Endothelial cell of umbilical vein (primary cell): ENCODE measurements around the gene ALKBH8. TPM values are rescaled to one million over a fixed set of nuclear protein-coding genes. Genes with fewer than 3 reads are reported as not detected.

Source experiments
- BruUV-seq: library from RNA; stranded (reverse); fragments of 400-500 nt; replicated peaks from 2 replicates; lab custom pipeline; 2021; lab: Mats Ljungman, UMichigan
- CTCF ChIA-PET: fragments of 300-600, 350-600 bp; sonication (Branson Sonifier 250); formaldehyde crosslinking; loops from one replicate; lab custom pipeline; 2021; ENCODE audit warnings: antibody characterized with exemption, inconsistent platforms; lab: Charles Lee
- POLR2A ChIA-PET: fragments of 300-600, 350-600 bp; sonication (Branson Sonifier 250); formaldehyde crosslinking; loops from one replicate; lab custom pipeline; 2021; ENCODE audit warnings: antibody characterized with exemption, inconsistent platforms; lab: Charles Lee
- DNase-seq: peaks from one replicate; pipeline ENCODE4 v3.0.0-alpha.2; 2011; ENCODE audit warnings: low read depth, low spot score
- FAIRE-seq: peaks from 2 replicates; lab custom pipeline; 2011; peaks lifted over from hg19 to GRCh38; lab: Jason Lieb, UNC
- H2AFZ ChIP-seq: 2 replicates; pipeline ENCODE4 v1.6.0; 2012; ENCODE audit warnings: low read depth, low read length, control low read depth, inconsistent platforms
- H3K27ac ChIP-seq: 2 replicates; pipeline ENCODE4 v1.5.1; 2011; ENCODE audit warnings: low read depth, mild to moderate bottlenecking, control low read depth, low read length, moderate library complexity; ENCODE audit not compliant: insufficient read depth
- H3K27me3 ChIP-seq, 2 experiments: 2 replicates each; pipeline versions ENCODE4 v1.6.0 to v1.6.1; 2011; ENCODE audit warnings: low read length in 2 of 2, mixed read lengths in 1 of 2; ENCODE audit not compliant: control insufficient read depth in 2 of 2, insufficient read depth in 2 of 2
- H3K36me3 ChIP-seq, 2 experiments: 2 replicates in 1 of 2; 3 replicates in 1 of 2; pipeline ENCODE4 v1.5.1; 2011; ENCODE audit warnings: low read length in 2 of 2, mild to moderate bottlenecking in 1 of 2, moderate library complexity in 1 of 2; ENCODE audit not compliant: control insufficient read depth in 2 of 2, insufficient read depth in 2 of 2; ENCODE audit errors: extremely low read depth in 1 of 2
- H3K4me1 ChIP-seq: 3 replicates; pipeline ENCODE4 v1.5.1; 2011; ENCODE audit warnings: mild to moderate bottlenecking, low read length; ENCODE audit not compliant: control insufficient read depth, insufficient read depth; ENCODE audit errors: extremely low read depth
- H3K4me2 ChIP-seq: 2 replicates; pipeline ENCODE4 v1.6.1; 2011; ENCODE audit warnings: low read length, control low read depth, mixed read lengths; ENCODE audit not compliant: insufficient read depth
- H3K4me3 ChIP-seq, 3 experiments: fragments of 200-600 bp in 1 of 3; sonication (generic), shearing (Covaris generic) in 1 of 3; replicated peaks in 1 of 3; 2 replicates each; pipeline ENCODE4 v1.5.1; 2011 to 2016; ENCODE audit warnings: control low read depth in 3 of 3, low read length in 3 of 3, mild to moderate bottlenecking in 2 of 3, inconsistent platforms in 1 of 3, low read depth in 1 of 3, moderate library complexity in 1 of 3; ENCODE audit not compliant: insufficient read depth in 1 of 3
- H3K79me2 ChIP-seq: 2 replicates; pipeline ENCODE4 v1.6.0; 2012; ENCODE audit warnings: low read length, inconsistent platforms; ENCODE audit not compliant: control insufficient read depth, insufficient read depth
- H3K9ac ChIP-seq: replicated peaks from 2 replicates; pipeline ENCODE3; 2011; ENCODE audit warnings: low read length, control low read depth; ENCODE audit not compliant: insufficient read depth; ENCODE audit errors: extremely low read depth
- H3K9me1 ChIP-seq: replicated peaks from 3 replicates; pipeline ENCODE4 v1.6.0; 2011; ENCODE audit warnings: mild to moderate bottlenecking, low read length; ENCODE audit not compliant: control insufficient read depth, insufficient read depth; ENCODE audit errors: extremely low read depth
- H3K9me3 ChIP-seq: replicated peaks from 2 replicates; pipeline ENCODE4 v1.5.1; 2012; ENCODE audit warnings: low read length, inconsistent platforms; ENCODE audit not compliant: control insufficient read depth, insufficient read depth
- H4K20me1 ChIP-seq: replicated peaks from 2 replicates; pipeline ENCODE3; 2011; ENCODE audit warnings: mild to moderate bottlenecking, low read length; ENCODE audit not compliant: control insufficient read depth, insufficient read depth; ENCODE audit errors: extremely low read depth
- EZH2 ChIP-seq: IDR thresholded peaks from 2 replicates; pipeline ENCODE4 v1.6.1; 2012; ENCODE audit warnings: borderline replicate concordance, low read depth, mild to moderate bottlenecking, moderate library complexity, low read length, inconsistent platforms; ENCODE audit not compliant: severe bottlenecking
- FOS ChIP-seq: IDR thresholded peaks from 2 replicates; pipeline ENCODE4 v1.6.1; 2011; ENCODE audit warnings: mild to moderate bottlenecking, low read length, moderate library complexity, borderline replicate concordance; ENCODE audit not compliant: insufficient read depth
- GATA2 ChIP-seq: IDR thresholded peaks from 2 replicates; pipeline ENCODE4 v1.7.0; 2011; ENCODE audit warnings: low read depth, mild to moderate bottlenecking, moderate library complexity, mixed read lengths, low read length; ENCODE audit not compliant: insufficient read length, insufficient read depth
- MYC ChIP-seq: IDR thresholded peaks from one replicate; pipeline ENCODE4 v1.6.1; 2011; ENCODE audit warnings: mild to moderate bottlenecking, low read depth, low read length
- POLR2A ChIP-seq: IDR thresholded peaks from 2 replicates; pipeline ENCODE4 v1.6.1; 2012; ENCODE audit warnings: low read depth, mild to moderate bottlenecking, control low read depth, low read length
- POLR2AphosphoS5 ChIP-seq: IDR thresholded peaks from 2 replicates; pipeline ENCODE4 v1.6.1; 2012; ENCODE audit warnings: low read depth, mild to moderate bottlenecking, control low read depth, low read length, moderate library complexity; ENCODE audit not compliant: insufficient read depth
- dilution Hi-C: fragments of 300-500 bp; cut with MboI; formaldehyde crosslinking; loops from one replicate; pipeline ENCODE4 v1.15.0; 2019; ENCODE audit warnings: low sequenced_read_pairs; ENCODE audit not compliant: extremely low pct_ligation_motif_present
- intact Hi-C: fragments of 100-400 bp; cut with micrococcal nuclease; formaldehyde crosslinking; loops from one replicate; pipeline ENCODE4 v1.10.0; 2022
- polyA plus RNA-seq, 4 experiments: library from polyadenylated mRNA; depleted of rRNA in 3 of 4; stranded (reverse) in 3 of 4; unstranded in 1 of 4; fragments of >200 nt; gene quantifications; 2 replicates each; pipeline versions ENCODE4 v1.2.1 to v1.2.3, GENCODE V29; 2011 to 2012; ENCODE audit warnings: missing spikeins in 1 of 4
- total RNA-seq: library from RNA; stranded (reverse); gene quantifications from 2 replicates; pipeline ENCODE4 v1.2.3, GENCODE V29; 2021
- TF ChIP-seq, protein P1 (sequence below), 2 donors: IDR thresholded peaks; 1 replicate in 1 of 2; 2 replicates in 1 of 2; pipeline ENCODE4 v1.5.1; 2011; ENCODE audit warnings: low read length in 2 of 2, mild to moderate bottlenecking in 2 of 2, moderate library complexity in 2 of 2, control low read depth in 1 of 2, inconsistent platforms in 1 of 2, low read depth in 1 of 2; ENCODE audit not compliant: insufficient read depth in 1 of 2; ENCODE audit errors: extremely low read depth in 1 of 2

ALKBH8 gene
- total and polyA plus RNA-seq, 2 donors (not counting 3 experiments of a cell fraction or from before 2014, with no cell fraction given) = 2.6 to 10.2 TPM

DNA sequence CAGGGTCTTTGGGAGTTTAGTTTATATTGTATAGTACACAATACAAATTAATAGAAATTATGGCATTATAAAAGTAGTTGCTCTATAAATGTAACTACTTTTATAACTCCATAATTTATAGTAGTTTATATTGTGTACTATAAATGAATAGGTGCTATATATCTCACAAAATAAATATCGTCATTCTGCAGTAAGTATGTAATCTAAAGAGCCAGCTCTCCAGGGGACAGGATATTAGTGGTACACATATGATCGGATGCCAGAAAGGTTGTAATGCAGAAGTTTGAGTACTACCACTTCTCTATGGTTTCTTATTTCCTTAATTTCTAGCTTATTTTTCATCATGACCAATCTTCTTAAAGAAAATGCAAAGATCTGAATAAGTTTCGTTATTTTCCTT, 87.7 kb downstream of the ALKBH8 start:
- TF ChIP-seq, protein P1, sequence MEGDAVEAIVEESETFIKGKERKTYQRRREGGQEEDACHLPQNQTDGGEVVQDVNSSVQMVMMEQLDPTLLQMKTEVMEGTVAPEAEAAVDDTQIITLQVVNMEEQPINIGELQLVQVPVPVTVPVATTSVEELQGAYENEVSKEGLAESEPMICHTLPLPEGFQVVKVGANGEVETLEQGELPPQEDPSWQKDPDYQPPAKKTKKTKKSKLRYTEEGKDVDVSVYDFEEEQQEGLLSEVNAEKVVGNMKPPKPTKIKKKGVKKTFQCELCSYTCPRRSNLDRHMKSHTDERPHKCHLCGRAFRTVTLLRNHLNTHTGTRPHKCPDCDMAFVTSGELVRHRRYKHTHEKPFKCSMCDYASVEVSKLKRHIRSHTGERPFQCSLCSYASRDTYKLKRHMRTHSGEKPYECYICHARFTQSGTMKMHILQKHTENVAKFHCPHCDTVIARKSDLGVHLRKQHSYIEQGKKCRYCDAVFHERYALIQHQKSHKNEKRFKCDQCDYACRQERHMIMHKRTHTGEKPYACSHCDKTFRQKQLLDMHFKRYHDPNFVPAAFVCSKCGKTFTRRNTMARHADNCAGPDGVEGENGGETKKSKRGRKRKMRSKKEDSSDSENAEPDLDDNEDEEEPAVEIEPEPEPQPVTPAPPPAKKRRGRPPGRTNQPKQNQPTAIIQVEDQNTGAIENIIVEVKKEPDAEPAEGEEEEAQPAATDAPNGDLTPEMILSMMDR (IDR thresholded peaks at IDR 0.05; ENCODE audit: extremely low read depth in 1 of 2, insufficient read depth in 1 of 2, low read depth in 1 of 2, low read length in 2 of 2) = no peak
- TF ChIP-seq POLR2AphosphoS5 (no peak), FOS (no peak), GATA2 (no peak), POLR2A (no peak), EZH2 (no peak), MYC (no peak)
- Histone ChIP-seq H2AFZ (no peak overlapping the region), H4K20me1 (no peaks in the 10 kb centered on the region), H3K9ac (no peak overlapping the region), H3K9me3 (no peaks in the 10 kb centered on the region), H3K27me3 (peaks cover 4 to 8% of the 10 kb centered on the region in 2 experiments), H3K4me1 (no peaks in the 10 kb centered on the region), H3K79me2 (no peaks in the 10 kb centered on the region), H3K36me3 (no peaks in the 10 kb centered on the region), H3K4me3 (no peak overlapping the region), H3K4me2 (no peak overlapping the region), H3K27ac (no peak overlapping the region), H3K9me1 (no peaks in the 10 kb centered on the region)
- BruUV-seq = no TSS peak
- intact Hi-C loops (no loop called here), dilution Hi-C loops (no loop called here)
- CTCF ChIA-PET = interaction anchor here (1.1 to 1.4 kb wide), 2 partner anchors 10 to 30 kb away, joined by 3 read pairs; no protein-coding TSS in a partner anchor
- FAIRE-seq (no peak), DNase-seq (no peak)
- POLR2A ChIA-PET = no interaction called here
